Lower leg skin (tissue), 3 donors: Measurements from ENCODE around the gene GOLIM4.

ENCODE experiments used
- CTCF ChIP-seq, 3 donors: fragments of 450-650 bp; IDR thresholded peaks; one replicate each; pipeline ENCODE4 v1.5.1; 2016; ENCODE audit warnings: antibody characterized with exemption in 3 of 3, mild to moderate bottlenecking in 3 of 3, moderate library complexity in 2 of 3
- POLR2A ChIP-seq, 2 donors: fragments of 450-650 bp; IDR thresholded peaks; one replicate each; pipeline ENCODE4 v1.6.1; 2016 to 2017; ENCODE audit warnings: antibody characterized with exemption in 2 of 2, mild to moderate bottlenecking in 1 of 2, moderate library complexity in 1 of 2

- TF ChIP-seq CTCF (IDR thresholded peaks at IDR 0.05) = no peak
- TF ChIP-seq POLR2A (IDR thresholded peaks at IDR 0.05) = no peak
These were observed 27.8 kb upstream of the GOLIM4 start for GRCh38 chr3:168123201-168124176.
